HG03521 (cell line): Measurements from ENCODE around the gene NEK2.
"Not testable (repeated sequence)": the region's sequence is repeated elsewhere in the genome, so short reads cannot be mapped to it uniquely, and the experiment has no call there.

Experiments
- ATAC-seq: cut with Tn5 transposase; IDR thresholded peaks from one replicate; pipeline ENCODE4 v1.9.1; 2021; ENCODE audit warnings: mild to moderate bottlenecking, moderate library complexity; ENCODE audit not compliant: unreplicated experiment

The NEK2 gene

GRCh38 chr1:211634461-211634860 is 41.0 kb downstream of the NEK2 start:
- ATAC-seq: no peak

GRCh38 chr1:211633524-211633846 is 41.9 kb downstream of the NEK2 start:
- no peak for ATAC-seq

- no peak for ATAC-seq
These were observed 42.5 kb downstream of the NEK2 start for GRCh38 chr1:211632808-211633523.

- no peak for ATAC-seq
These were observed 43.2 kb downstream of the NEK2 start for GRCh38 chr1:211632117-211632807.

- ATAC-seq: no peak
These were observed 44.3 kb downstream of the NEK2 start for GRCh38 chr1:211631168-211631567.

GRCh38 chr1:211630236-211631081 is 45.0 kb downstream of the NEK2 start:
- ATAC-seq: no peak

- ATAC-seq: no peak
These were observed 47.0 kb downstream of the NEK2 start for GRCh38 chr1:211628417-211628816.

GRCh38 chr1:211627259-211627658 is 48.2 kb downstream of the NEK2 start:
- ATAC-seq: no peak

GRCh38 chr1:211625866-211626265 is 49.6 kb downstream of the NEK2 start:
- ATAC-seq: not testable (repeated sequence)

GRCh38 chr1:211625040-211625439 is 50.4 kb downstream of the NEK2 start:
- ATAC-seq: no peak

- no peak for ATAC-seq
These were observed 51.9 kb downstream of the NEK2 start for GRCh38 chr1:211623515-211623914.

GRCh38 chr1:211621447-211622198 is 53.8 kb downstream of the NEK2 start:
- ATAC-seq: no peak

GRCh38 chr1:211620097-211620496 is 55.3 kb downstream of the NEK2 start:
- ATAC-seq: no peak

GRCh38 chr1:211619033-211619996 is 56.1 kb downstream of the NEK2 start:
- ATAC-seq: no peak

GRCh38 chr1:211616965-211617297 is 58.5 kb downstream of the NEK2 start:
- ATAC-seq: no peak

- no peak for ATAC-seq
These were observed 59.0 kb downstream of the NEK2 start for GRCh38 chr1:211616231-211616964.

- ATAC-seq: no peak
These were observed 60.8 kb downstream of the NEK2 start for GRCh38 chr1:211614615-211615014.

- no peak for ATAC-seq
These were observed 61.5 kb downstream of the NEK2 start for GRCh38 chr1:211613951-211614350.
